ENCODE data around the gene TBC1D7. TPM values are rescaled to one million over a fixed set of nuclear protein-coding genes. Genes with fewer than 3 reads are reported as not detected.
A peak's percentile ranks its signal among the peaks of the same experiment; 100 is the strongest.

The TBC1D7 gene
- total RNA-seq, 1 experiment from 2014 or later, result 22.7 TPM

DNA sequence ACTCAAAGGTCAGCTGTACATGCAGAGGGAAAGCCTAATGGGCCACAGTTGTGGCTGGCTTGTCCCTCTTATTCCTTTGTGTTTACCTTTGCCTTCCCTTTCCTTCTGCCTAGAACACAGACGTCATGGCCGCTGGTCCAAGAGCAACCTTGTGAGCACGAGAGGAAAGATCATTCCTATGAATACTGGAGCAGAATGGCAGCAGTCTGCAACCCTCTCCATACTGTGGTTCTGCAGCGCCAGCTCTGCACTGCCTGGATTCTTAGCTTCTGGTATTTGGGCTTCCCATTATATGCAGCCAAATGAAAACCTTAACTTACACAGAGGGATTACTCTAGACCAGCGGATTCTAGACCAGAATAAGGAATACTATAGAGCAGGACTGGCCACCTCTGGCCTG is 12.4 kb downstream of the TBC1D7 start:
- H3K9me3 ChIP-seq (replicated peaks), result no peaks in the 10 kb centered on the region
- H3K36me3 ChIP-seq, result no peaks in the 10 kb centered on the region
- no peak overlapping the region for H3K27ac ChIP-seq
- DNase-seq, result no peak
- H3K4me3 ChIP-seq, result no peak overlapping the region
- H3K4me1 ChIP-seq, result no peaks in the 10 kb centered on the region
- H3K27me3 ChIP-seq, result no peaks in the 10 kb centered on the region

DNA sequence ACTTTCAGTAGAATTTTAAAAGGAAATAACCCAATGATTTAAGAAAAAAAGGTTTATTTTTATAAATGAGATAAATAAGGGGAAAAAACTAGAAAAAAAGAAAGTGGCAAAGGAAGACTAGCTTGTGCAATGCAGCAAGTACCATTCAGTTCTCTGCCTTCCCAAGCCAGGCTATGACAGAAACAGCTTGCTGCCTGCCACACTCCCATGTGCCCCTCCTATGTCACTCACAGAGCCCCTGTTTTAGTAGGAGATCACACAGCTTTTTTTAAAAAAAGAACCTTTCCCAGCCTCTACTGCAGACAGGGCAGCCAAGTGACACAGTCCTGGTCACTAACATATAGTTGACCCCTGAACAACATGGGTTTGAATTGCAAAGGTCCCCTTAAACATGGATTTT is 13.5 kb downstream of the TBC1D7 start:
- H3K36me3 ChIP-seq, result no peaks in the 10 kb centered on the region
- H3K9me3 ChIP-seq (replicated peaks), result no peaks in the 10 kb centered on the region
- no peak overlapping the region for H3K27ac ChIP-seq
- H3K4me3 ChIP-seq, result no peak overlapping the region
- no peak for DNase-seq
- no peaks in the 10 kb centered on the region for H3K27me3 ChIP-seq
- no peaks in the 10 kb centered on the region for H3K4me1 ChIP-seq

- no peaks in the 10 kb centered on the region; the same call in 1 of the 2 replicates for H3K36me3 ChIP-seq
- no peak overlapping the region for H3K27ac ChIP-seq
- no peak overlapping the region for H3K4me3 ChIP-seq
- no peaks in the 10 kb centered on the region for H3K9me3 ChIP-seq (replicated peaks)
- DNase-seq, result no peak
- H3K4me1 ChIP-seq, result no peaks in the 10 kb centered on the region
- H3K27me3 ChIP-seq, result no peaks in the 10 kb centered on the region
Observed at GRCh38 chr6:13311155-13311554, 17.2 kb downstream of the TBC1D7 start.

DNA sequence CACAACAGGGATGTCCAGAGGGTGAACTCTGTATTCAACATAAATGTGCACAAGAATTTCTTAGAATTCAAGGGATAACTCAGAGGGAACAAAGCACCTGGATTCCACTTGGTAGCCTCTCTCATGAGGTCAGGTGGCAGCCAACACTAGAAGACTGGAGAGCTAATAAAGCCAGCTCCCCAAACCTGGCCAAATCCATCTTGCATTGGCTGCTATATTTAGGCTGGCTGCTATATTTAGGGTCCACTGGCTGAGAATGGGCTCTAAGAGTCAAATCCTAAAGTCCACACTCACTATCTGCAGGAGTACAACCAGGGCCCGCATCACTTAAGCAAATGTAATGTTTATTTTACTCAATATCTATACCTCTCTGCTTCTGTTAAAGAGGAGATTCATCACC is 20.0 kb downstream of the TBC1D7 start:
- H3K4me1 ChIP-seq, result no peaks in the 10 kb centered on the region
- H3K27me3 ChIP-seq, result no peaks in the 10 kb centered on the region
- no peak overlapping the region for H3K27ac ChIP-seq
- no peak overlapping the region for H3K4me3 ChIP-seq
- no peaks in the 10 kb centered on the region; the same call in 1 of the 2 replicates for H3K36me3 ChIP-seq
- no peak for DNase-seq
- no peaks in the 10 kb centered on the region for H3K9me3 ChIP-seq (replicated peaks)

DNA sequence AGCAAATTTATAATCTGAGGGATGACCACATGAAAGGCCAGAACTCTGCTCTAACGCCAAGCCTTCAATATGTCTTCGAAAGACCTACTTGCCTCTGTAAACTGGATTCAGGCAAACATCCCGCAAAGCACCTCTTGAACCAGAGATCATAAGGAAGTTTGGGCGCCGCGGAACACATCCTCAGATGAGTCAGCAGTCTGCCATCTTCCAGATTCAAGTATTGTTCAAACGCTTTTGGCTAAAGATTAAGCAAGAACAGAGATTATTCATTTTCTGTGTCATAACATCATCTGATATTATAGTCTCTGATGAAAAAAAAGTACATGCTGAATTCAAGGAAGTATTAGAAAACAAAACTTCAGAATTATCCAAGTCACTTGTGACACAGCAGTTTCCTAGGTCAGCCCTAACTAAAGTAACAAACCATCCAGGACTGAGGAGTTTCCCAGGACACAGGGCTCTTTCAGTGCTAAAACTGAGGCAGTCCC is 20.8 kb downstream of the TBC1D7 start:
- H3K36me3 ChIP-seq, result no peaks in the 10 kb centered on the region; the same call in 1 of the 2 replicates
- no peak overlapping the region for H3K4me3 ChIP-seq
- H3K4me1 ChIP-seq, result no peaks in the 10 kb centered on the region
- DNase-seq, result no peak
- H3K27me3 ChIP-seq, result no peaks in the 10 kb centered on the region
- H3K27ac ChIP-seq, result no peak overlapping the region
- H3K9me3 ChIP-seq (replicated peaks), result no peaks in the 10 kb centered on the region

GRCh38 chr6:13305791-13306190 is 22.5 kb downstream of the TBC1D7 start:
- H3K9me3 ChIP-seq (replicated peaks), result no peaks in the 10 kb centered on the region
- no peaks in the 10 kb centered on the region for H3K4me1 ChIP-seq
- H3K4me3 ChIP-seq, result no peak overlapping the region
- H3K27ac ChIP-seq, result no peak overlapping the region
- no peak for DNase-seq
- no peaks in the 10 kb centered on the region for H3K27me3 ChIP-seq
- H3K36me3 ChIP-seq, result no peaks in the 10 kb centered on the region; the same call in 1 of the 2 replicates

DNA sequence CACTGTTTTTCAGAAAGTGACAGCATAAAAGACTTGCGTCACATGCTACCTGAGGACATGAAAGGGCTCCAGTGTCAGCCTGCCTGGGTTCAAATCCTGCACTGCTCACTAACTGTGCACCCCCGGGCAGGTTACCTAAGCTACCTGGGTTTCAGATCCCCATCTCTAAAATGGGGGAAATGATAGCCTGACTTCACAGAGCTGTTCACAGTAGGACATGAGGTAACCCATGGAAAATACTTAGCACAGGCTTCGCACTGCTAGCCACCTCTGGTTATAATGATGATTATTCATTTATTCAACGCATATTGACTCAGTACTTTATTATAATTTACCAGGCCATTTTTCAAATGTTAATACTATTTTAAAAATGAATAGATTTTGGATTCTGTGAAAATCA is 23.0 kb downstream of the TBC1D7 start:
- Histone ChIP-seq H3K36me3 (no peaks in the 10 kb centered on the region; the same call in 1 of the 2 replicates), H3K27me3 (no peaks in the 10 kb centered on the region), H3K9me3 (replicated peaks) (no peaks in the 10 kb centered on the region), H3K4me1 (no peaks in the 10 kb centered on the region), H3K27ac (no peak overlapping the region), H3K4me3 (no peak overlapping the region)
- no peak for DNase-seq

DNA sequence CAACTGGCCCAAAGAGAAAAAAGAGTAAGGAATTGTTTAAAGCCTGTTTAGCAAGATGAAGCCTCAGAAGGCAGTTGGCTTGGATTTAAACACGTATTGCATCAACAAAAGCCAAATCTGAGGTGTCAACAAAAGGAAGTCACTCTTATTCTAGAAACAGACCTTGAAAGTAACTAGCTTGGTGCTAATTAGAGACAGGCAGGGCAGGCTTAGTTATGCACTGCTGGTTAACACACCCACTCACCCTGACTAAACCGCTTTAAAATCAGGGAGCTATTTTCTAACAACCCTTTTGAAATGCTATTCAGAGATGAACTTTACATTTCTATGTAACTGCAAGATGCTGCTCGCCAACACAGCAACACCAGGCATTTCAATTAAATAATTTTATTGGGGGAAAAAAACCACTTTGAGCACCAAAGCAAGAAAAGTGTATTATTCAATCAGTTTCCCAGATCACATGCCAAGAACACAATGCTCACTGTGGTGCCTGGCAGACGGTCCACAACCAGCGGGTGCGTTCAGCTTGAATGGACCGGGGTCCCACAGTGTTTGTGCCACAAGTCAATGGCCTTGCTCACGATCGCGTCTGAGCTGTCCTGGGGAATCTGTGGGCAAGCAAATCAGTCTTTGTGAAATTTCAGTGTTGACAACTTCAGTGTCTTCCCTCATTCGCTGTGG is 23.6 kb downstream of the TBC1D7 start:
- Histone ChIP-seq H3K36me3 (no peaks in the 10 kb centered on the region; the same call in 1 of the 2 replicates), H3K27ac (no peak overlapping the region), H3K4me1 (no peaks in the 10 kb centered on the region), H3K9me3 (replicated peaks) (no peaks in the 10 kb centered on the region), H3K4me3 (no peak overlapping the region), H3K27me3 (no peaks in the 10 kb centered on the region)
- DNase-seq, result no peak

DNA sequence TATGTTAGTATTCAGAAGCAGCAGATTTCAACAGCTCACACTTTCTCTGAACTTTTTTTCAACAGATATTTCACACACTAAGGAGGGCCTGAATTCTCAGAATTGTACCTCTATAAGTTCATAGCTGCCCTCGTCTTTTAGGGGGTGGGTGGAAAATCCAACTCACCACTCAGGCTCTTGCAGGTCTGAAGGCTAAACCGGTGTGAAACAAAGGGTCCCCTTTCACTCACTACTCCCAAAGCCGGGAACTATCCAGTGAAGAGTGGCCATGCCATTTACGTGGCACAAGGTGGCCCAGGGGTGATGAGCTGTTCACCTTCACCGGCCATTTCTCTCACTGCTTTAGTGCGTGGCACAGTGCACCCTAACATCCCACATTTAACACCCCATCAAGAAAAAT is 24.2 kb downstream of the TBC1D7 start:
- Histone ChIP-seq H3K4me1 (no peaks in the 10 kb centered on the region), H3K9me3 (replicated peaks) (no peaks in the 10 kb centered on the region), H3K27me3 (no peaks in the 10 kb centered on the region), H3K27ac (no peak overlapping the region), H3K36me3 (no peaks in the 10 kb centered on the region; the same call in 1 of the 2 replicates), H3K4me3 (no peak overlapping the region)
- no peak for DNase-seq

DNA sequence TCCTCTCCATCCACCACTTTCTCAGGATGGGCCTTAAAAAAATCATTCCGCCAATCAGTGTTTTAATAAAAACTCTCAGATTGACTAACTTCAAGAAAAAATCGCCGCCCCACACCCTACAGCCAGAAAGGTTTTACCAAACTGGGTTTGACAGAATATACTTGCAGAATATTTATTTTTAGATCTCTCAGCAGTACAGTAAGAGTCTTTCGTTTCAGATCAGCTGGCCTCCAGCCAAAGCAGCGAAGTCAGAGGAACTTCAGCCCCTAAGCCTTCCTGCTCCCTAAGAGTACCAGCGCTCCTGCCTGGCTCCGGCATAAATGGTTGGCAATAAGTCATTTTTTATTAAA is 24.7 kb downstream of the TBC1D7 start:
- H3K9me3 ChIP-seq (replicated peaks), result no peaks in the 10 kb centered on the region
- no peaks in the 10 kb centered on the region for H3K4me1 ChIP-seq
- H3K27ac ChIP-seq, result no peak overlapping the region
- H3K4me3 ChIP-seq, result no peak overlapping the region
- H3K36me3 ChIP-seq, result no peaks in the 10 kb centered on the region; the same call in 1 of the 2 replicates
- DNase-seq, result peak in 1 of 2 experiments; percentile 27
- H3K27me3 ChIP-seq, result no peaks in the 10 kb centered on the region

- no peak overlapping the region for H3K4me3 ChIP-seq
Observed at GRCh38 chr6:13302751-13303667, 25.3 kb downstream of the TBC1D7 start.

GRCh38 chr6:13302291-13302690 is 26.0 kb downstream of the TBC1D7 start:
- no peaks in the 10 kb centered on the region for H3K4me1 ChIP-seq
- H3K9me3 ChIP-seq (replicated peaks), result no peaks in the 10 kb centered on the region
- no peak overlapping the region for H3K27ac ChIP-seq
- no peaks in the 10 kb centered on the region; the same call in 1 of the 2 replicates for H3K36me3 ChIP-seq
- H3K4me3 ChIP-seq, result no peak overlapping the region
- H3K27me3 ChIP-seq, result no peaks in the 10 kb centered on the region
- DNase-seq, result no peak

More at GRCh38 chr6:13302751-13303667, 25.3 kb downstream of the TBC1D7 start:
- H3K36me3 ChIP-seq, result no peaks in the 10 kb centered on the region; the same call in 1 of the 2 replicates
- no peaks in the 10 kb centered on the region for H3K9me3 ChIP-seq (replicated peaks)
- DNase-seq, result no peak
- no peak overlapping the region for H3K27ac ChIP-seq
- H3K4me1 ChIP-seq, result no peaks in the 10 kb centered on the region
- no peaks in the 10 kb centered on the region for H3K27me3 ChIP-seq

DNA sequence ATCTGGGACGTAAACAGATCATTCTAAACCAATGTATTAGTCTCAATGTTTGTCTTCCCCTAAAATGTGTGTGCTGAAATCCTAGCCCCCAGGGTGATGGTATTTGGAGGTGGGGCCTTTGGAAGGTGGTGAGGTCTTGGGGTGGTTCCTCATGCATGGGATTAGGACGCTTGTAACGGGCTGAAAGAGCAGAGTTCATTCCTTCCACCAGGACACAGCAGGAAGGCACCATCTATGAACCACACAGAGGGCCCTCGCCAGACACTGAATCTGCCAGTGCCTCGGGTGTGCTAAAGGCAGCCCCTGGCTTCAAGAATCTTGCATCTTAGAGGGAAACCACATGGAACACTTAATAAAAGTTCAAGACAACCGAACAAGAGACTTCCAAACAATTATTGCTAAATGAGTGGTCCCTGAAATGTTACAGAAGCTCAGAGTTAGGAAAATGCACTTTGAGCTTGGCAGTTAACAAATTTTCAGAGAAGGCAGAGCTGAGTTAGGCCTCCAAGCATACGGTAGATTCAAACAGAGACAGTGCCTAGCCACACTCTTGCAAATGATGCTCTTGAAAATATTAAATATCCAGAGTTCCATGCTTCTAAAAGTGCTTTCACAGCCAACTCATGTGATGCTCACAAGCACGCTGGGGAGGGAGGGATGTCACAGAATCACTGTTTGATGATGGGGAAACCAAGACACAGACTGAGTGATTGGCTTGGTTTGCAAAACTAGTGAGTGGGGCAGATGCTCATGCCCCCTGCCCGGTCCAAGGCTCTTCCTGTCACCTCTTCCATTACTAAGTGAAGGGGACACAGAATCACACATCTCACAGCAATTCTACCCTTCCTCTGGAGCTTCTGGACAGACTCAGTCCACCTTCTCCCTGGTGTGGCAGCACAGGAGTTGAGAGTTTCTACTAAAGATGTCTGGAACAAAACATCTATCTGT is 27.4 kb downstream of the TBC1D7 start:
- H3K4me1 ChIP-seq, result no peaks in the 10 kb centered on the region
- no peaks in the 10 kb centered on the region for H3K9me3 ChIP-seq (replicated peaks)
- no peaks in the 10 kb centered on the region for H3K27me3 ChIP-seq
- no peak for DNase-seq
- no peak overlapping the region for H3K27ac ChIP-seq
- no peak overlapping the region for H3K4me3 ChIP-seq
- H3K36me3 ChIP-seq, result no peaks in the 10 kb centered on the region

GRCh38 chr6:13299918-13300317 is 28.4 kb downstream of the TBC1D7 start:
- Histone ChIP-seq H3K36me3 (no peaks in the 10 kb centered on the region), H3K4me3 (no peak overlapping the region), H3K27me3 (no peaks in the 10 kb centered on the region), H3K4me1 (no peaks in the 10 kb centered on the region), H3K9me3 (replicated peaks) (no peaks in the 10 kb centered on the region), H3K27ac (no peak overlapping the region)
- DNase-seq, result no peak

All from SJCRH30 (cell line).